Transverse colon (tissue), 3 donors: Measurements from ENCODE around the gene KIF1A.

Experiments
- POLR2A ChIP-seq: fragments of 450-650 bp; IDR thresholded peaks from one replicate; pipeline ENCODE4 v1.6.1; 2016; ENCODE audit warnings: antibody characterized with exemption, mild to moderate bottlenecking, moderate library complexity
- TF ChIP-seq, protein P1 (sequence below), 5 experiments: fragments of 200-600 bp in 3 of 5; fragments of 450-650 bp in 2 of 5; sonication (generic) in 3 of 5; IDR thresholded peaks; 1 replicate in 2 of 5; 2 replicates in 3 of 5; pipeline ENCODE4 v1.5.1; 2016 to 2017; ENCODE audit warnings: antibody characterized with exemption in 5 of 5, inconsistent platforms in 3 of 5, mild to moderate bottlenecking in 2 of 5, moderate library complexity in 1 of 5

GRCh38 chr2:240780023-240780700 lies 39.9 kb downstream of the KIF1A start:
- no peak for TF ChIP-seq POLR2A
- TF ChIP-seq, protein P1, sequence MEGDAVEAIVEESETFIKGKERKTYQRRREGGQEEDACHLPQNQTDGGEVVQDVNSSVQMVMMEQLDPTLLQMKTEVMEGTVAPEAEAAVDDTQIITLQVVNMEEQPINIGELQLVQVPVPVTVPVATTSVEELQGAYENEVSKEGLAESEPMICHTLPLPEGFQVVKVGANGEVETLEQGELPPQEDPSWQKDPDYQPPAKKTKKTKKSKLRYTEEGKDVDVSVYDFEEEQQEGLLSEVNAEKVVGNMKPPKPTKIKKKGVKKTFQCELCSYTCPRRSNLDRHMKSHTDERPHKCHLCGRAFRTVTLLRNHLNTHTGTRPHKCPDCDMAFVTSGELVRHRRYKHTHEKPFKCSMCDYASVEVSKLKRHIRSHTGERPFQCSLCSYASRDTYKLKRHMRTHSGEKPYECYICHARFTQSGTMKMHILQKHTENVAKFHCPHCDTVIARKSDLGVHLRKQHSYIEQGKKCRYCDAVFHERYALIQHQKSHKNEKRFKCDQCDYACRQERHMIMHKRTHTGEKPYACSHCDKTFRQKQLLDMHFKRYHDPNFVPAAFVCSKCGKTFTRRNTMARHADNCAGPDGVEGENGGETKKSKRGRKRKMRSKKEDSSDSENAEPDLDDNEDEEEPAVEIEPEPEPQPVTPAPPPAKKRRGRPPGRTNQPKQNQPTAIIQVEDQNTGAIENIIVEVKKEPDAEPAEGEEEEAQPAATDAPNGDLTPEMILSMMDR (IDR thresholded peaks at IDR 0.05), result no peak
